Ovary (tissue), 9 donors: Measurements from ENCODE around the gene CYTH2. TPM values are rescaled to one million over a fixed set of nuclear protein-coding genes. Genes with fewer than 3 reads are reported as not detected.
A peak's percentile ranks its signal among the peaks of the same experiment; 100 is the strongest.

Experiments used
- DNase-seq, 5 donors: peaks; one replicate each; pipeline ENCODE4 v3.0.0-alpha.2; 2019 to 2020
- H3K27ac ChIP-seq, 2 donors: fragments of 200-600 bp; one replicate each; pipeline versions ENCODE4 v1.5.1 to v1.8.0; 2019 to 2022
- H3K27me3 ChIP-seq: fragments of 200-600 bp; one replicate; pipeline ENCODE4 v1.8.0; 2022
- H3K36me3 ChIP-seq: fragments of 200-600 bp; sonication (generic); one replicate; pipeline ENCODE4 v1.5.1; 2019
- H3K4me1 ChIP-seq: one replicate; pipeline ENCODE4 v1.8.1; 2013; ENCODE audit warnings: mild to moderate bottlenecking, moderate library complexity; ENCODE audit not compliant: insufficient read depth
- H3K4me3 ChIP-seq: fragments of 200-600 bp; sonication (generic); one replicate; pipeline ENCODE4 v1.5.1; 2017
- H3K9me3 ChIP-seq, 2 donors: fragments of 200-600 bp in 1 of 2; sonication (generic) in 1 of 2; one replicate each; pipeline versions ENCODE4 v1.5.1 to v1.8.1; 2013 to 2019; ENCODE audit warnings: mild to moderate bottlenecking in 1 of 2, moderate library complexity in 1 of 2
- EP300 ChIP-seq: sonication (generic); formaldehyde crosslinking; IDR thresholded peaks from one replicate; pipeline ENCODE4 v1.6.1; 2017; ENCODE audit warnings: antibody characterized with exemption
- POLR2A ChIP-seq: fragments of 450-650 bp; IDR thresholded peaks from one replicate; pipeline ENCODE4 v1.6.1; 2017; ENCODE audit warnings: antibody characterized with exemption, mild to moderate bottlenecking, moderate library complexity
- WGBS, 3 donors: extraction: QIAGEN DNeasy Blood & Tissue Kit in 1 of 3; methylation state at CpG; one replicate each; pipeline versions ENCODE4 v1.1.5 to v1.1.7; 2013 to 2017; 5-methylcytosine and 5-hydroxymethylcytosine counted together
- intact Hi-C, 4 donors: fragments of 100-400 bp; cut with DNase I; formaldehyde crosslinking; loops; one replicate each; pipeline versions ENCODE4 v1.11.0 to v1.15.1; 2022 to 2023
- polyA plus RNA-seq, 2 donors: library from polyadenylated mRNA; stranded (reverse); fragments of 200-250 nt in 1 of 2; fragments of 350-450 nt in 1 of 2; fragmentation: Illumina TruSeq in 1 of 2; extraction: RNeasy Lipid Tissue Mini Kit (QIAGEN cat#74804) in 1 of 2; gene quantifications; one replicate each; pipeline ENCODE4 v1.2.3, GENCODE V29; 2013 to 2014
- total RNA-seq, 7 donors: library from RNA; depleted of rRNA in 2 of 7; stranded (reverse); fragments of >200 nt in 2 of 7; fragmentation: NEBNext Ultra II Directional in 3 of 7; extraction: Animal tissue kit (Norgen Biotek cat#: 25700) in 3 of 7; gene quantifications; one replicate each; pipeline versions ENCODE4 v1.1.0 to v1.2.4, GENCODE V29; 2016 to 2023
- TF ChIP-seq, protein P1 (sequence below), 3 donors: fragments of 450-650 bp in 2 of 3; fragments of 200-600 bp in 1 of 3; IDR thresholded peaks; one replicate each; pipeline versions ENCODE4 v1.5.1 to v1.8.0; 2016 to 2022; ENCODE audit warnings: antibody characterized with exemption in 3 of 3, mild to moderate bottlenecking in 1 of 3
- donor health status: DM: no; HTN: no; CAD: no; lungs with moderate emphysema.
- donor health status: DM: no; HTN: no; CAD: no.
- donor health status: Bipolar disorder and iron deficiency.
- donor health status: DM: yes; HTN: yes; CAD: no.
- donor health status: DM: no; HTN: no; CAD: no.
- donor health status: DM: yes; HTN: yes; CAD: no.

Gene CYTH2
- total and polyA plus RNA-seq, 9 donors: 27.6 to 66.5 (median 49.4) TPM

DNA sequence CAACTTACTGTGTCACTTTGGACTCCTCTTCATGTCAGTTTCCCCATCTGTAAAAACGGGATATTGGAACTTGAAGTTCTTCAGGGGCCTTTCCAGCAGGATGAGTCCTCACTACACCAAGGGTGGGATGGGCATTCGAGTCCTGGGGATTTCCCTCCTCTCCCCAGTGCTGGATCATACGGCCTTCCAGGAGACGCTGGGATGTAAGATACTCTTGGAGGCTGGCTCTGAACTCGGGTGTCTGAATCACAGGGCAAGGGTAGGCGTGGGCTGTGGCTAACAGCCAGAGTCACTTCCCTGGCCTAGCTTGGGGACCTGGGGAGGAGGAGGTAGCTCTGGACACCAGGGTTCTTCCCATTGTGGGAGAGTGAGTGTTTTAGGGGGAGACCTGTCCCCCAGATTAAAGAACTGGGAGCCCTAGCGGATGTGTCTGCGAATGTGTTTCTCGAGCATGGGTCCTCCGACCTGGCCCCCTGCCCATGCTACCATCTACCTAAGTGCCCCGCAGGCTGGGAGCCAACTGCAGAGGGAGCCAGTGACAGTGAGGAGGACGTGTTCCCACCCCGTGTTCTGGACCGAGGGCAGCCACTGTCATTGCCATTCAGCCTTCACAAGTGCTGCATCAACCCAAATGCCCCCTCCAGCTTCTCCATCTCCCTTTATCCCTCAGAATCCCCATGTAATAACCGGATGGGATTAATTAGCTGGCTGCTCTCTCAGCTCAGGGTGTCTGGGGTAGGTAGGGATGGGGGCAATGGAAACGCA lies 2.4 kb upstream of the CYTH2 start:
- Histone ChIP-seq H3K9me3 (no peaks in the 10 kb centered on the region), H3K4me3 (no peak overlapping the region), H3K27me3 (no peaks in the 10 kb centered on the region), H3K36me3 (no peaks in the 10 kb centered on the region), H3K27ac (no peak overlapping the region), H3K4me1 (peaks cover 7% of the 10 kb centered on the region)
- TF ChIP-seq EP300 (no peak), POLR2A (no peak)
- TF ChIP-seq, protein P1, sequence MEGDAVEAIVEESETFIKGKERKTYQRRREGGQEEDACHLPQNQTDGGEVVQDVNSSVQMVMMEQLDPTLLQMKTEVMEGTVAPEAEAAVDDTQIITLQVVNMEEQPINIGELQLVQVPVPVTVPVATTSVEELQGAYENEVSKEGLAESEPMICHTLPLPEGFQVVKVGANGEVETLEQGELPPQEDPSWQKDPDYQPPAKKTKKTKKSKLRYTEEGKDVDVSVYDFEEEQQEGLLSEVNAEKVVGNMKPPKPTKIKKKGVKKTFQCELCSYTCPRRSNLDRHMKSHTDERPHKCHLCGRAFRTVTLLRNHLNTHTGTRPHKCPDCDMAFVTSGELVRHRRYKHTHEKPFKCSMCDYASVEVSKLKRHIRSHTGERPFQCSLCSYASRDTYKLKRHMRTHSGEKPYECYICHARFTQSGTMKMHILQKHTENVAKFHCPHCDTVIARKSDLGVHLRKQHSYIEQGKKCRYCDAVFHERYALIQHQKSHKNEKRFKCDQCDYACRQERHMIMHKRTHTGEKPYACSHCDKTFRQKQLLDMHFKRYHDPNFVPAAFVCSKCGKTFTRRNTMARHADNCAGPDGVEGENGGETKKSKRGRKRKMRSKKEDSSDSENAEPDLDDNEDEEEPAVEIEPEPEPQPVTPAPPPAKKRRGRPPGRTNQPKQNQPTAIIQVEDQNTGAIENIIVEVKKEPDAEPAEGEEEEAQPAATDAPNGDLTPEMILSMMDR (IDR thresholded peaks at IDR 0.05): no peak
- intact Hi-C loops: loop anchor here in 1 of 4 donors (10.0 kb wide), 1 partner anchor 142 kb away; the partner anchor contains the start of gene EMP3
- 68 to 70% (median 69%) methylated on average over 16 of the region's 16 CpGs for WGBS, 3 donors
- peak in 2 of 5 donors; percentile 52 to 56 for DNase-seq

DNA sequence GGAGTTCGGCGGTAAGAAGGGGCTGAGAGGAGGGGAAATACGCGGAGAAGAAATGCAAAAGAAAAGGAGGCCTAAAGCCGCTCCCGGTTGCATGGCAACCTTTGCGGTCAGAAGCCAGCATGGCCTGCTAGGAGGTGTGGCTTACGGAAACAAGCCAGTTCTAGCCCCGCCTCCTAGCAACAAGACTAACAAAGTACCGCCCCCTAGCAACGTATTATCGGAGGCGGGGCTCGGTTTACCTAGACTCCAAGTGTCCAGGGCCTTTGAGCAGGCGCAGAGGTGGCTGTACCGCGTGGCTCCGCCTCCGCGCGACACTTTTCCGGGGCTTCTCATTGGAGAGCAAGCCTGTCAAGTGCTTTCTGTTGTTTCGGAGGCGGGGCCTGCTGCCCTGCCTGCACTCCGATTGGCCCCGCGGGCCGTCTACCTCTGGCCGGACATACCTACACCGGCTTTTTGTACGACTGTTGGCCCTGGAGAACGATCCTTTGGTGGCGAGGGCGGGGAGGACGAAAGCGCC lies 339 bp upstream of the CYTH2 start:
- TF ChIP-seq, protein P1 (IDR thresholded peaks at IDR 0.05): no peak
- TF ChIP-seq POLR2A: no peak
- TF ChIP-seq EP300: no peak
- Histone ChIP-seq H3K27ac (peak overlapping the region; percentile 75 to 96), H3K27me3 (no peaks in the 10 kb centered on the region), H3K36me3 (no peaks in the 10 kb centered on the region), H3K9me3 (no peaks in the 10 kb centered on the region), H3K4me1 (peaks cover 7% of the 10 kb centered on the region), H3K4me3 (peak overlapping the region; percentile 98)
- WGBS, 3 donors: 0 to 1% (median 0%) methylated on average over 28 to 36 of the region's 36 CpGs
- DNase-seq: peak; percentile 99 to 100 (median 99)
- intact Hi-C loops: loop anchor here in 1 of 4 donors (10.0 kb wide), 1 partner anchor 144 kb away; the partner anchor contains the start of gene EMP3

DNA sequence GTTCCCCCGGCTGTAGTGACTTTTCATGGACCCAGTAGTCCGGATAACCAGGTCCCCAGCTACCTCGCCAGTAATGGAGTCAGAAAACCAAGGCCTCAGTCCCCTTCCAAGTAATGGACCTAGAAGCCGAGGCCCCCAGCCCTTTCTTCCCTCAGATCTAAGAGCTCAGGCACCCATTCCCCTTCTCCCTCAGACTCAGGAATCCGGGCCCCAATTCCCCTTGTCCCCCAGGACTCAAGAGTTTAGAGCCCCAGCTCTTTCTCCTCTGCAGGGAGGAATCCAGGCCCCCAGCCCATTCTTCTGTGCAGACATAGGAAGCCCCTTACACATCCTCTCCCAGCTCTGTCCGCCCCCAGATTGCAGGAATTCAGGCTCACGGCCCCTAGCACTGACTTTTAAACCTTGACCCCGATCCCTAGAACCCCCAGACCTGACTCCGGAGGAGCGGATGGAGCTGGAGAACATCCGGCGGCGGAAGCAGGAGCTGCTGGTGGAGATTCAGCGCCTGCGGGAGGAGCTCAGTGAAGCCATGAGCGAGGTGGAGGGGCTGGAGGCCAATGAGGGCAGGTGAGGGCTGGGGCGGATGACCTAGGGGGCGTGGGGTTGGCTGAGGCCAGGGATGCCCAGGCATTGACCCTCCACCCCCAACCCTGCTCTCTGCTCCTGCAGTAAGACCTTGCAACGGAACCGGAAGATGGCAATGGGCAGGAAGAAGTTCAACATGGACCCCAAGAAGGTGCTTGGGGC lies 938 bp downstream of the CYTH2 start:
- Histone ChIP-seq H3K4me1 (peaks cover 7% of the 10 kb centered on the region), H3K27ac (peak overlapping the region; percentile 75 to 96), H3K9me3 (no peaks in the 10 kb centered on the region), H3K27me3 (no peaks in the 10 kb centered on the region), H3K36me3 (no peaks in the 10 kb centered on the region), H3K4me3 (peak overlapping the region; percentile 98)
- peak in 1 of 5 donors; percentile 54 for DNase-seq
- WGBS, 3 donors: 20 to 36% (median 21%) methylated on average over 20 of the region's 20 CpGs
- intact Hi-C loops: loop anchor here in 1 of 4 donors (10.0 kb wide), 1 partner anchor 145 kb away; the partner anchor contains the start of gene EMP3
- TF ChIP-seq, protein P1 (IDR thresholded peaks at IDR 0.05): no peak
- TF ChIP-seq POLR2A (no peak), EP300 (no peak)

DNA sequence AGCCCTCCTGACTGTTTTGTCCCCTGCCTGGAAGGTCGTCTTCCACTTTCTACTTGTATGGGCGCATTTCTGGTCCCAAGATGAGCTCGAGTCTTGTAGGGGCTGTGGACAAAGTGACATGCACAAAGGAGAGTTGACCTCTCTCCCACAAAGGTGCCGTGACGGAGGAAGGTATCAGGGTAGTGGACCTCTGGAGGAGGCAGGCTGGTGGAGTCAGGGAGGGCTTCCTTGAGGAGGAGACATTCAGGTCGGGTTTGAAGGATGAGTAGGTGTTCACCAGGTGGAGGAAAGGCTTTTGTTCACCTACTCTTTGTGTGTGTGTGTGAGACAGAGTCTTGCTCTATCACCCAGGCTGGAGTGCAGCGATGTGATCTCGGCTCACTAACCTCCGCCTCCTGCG lies 1.7 kb downstream of the CYTH2 start:
- no peak overlapping the region for H3K4me3 ChIP-seq
- no peak overlapping the region for H3K27ac ChIP-seq
- no peaks in the 10 kb centered on the region for H3K9me3 ChIP-seq
- WGBS, 3 donors: 82 to 86% (median 84%) methylated on average over 10 of the region's 10 CpGs
- H3K27me3 ChIP-seq: no peaks in the 10 kb centered on the region
- no peak for DNase-seq
- TF ChIP-seq POLR2A (no peak), EP300 (no peak)
- TF ChIP-seq, protein P1 (IDR thresholded peaks at IDR 0.05): no peak
- H3K36me3 ChIP-seq: no peaks in the 10 kb centered on the region
- intact Hi-C loops: no loop called here
- peaks cover 7% of the 10 kb centered on the region for H3K4me1 ChIP-seq
